Panc1 (cell line): ENCODE results near the gene TECPR2. TPM values are rescaled to one million over a fixed set of nuclear protein-coding genes. Genes with fewer than 3 reads are reported as not detected.
A peak's percentile ranks its signal among the peaks of the same experiment; 100 is the strongest.

ENCODE experiments used
- ATAC-seq: fragments of 200-7000 bp; cut with Tn5 transposase; 2 replicates; pipeline ENCODE4 v1.9.1; 2020; ENCODE audit warnings: mild to moderate bottlenecking, moderate library complexity
- BruUV-seq: library from RNA; stranded (reverse); fragments of 400-500 nt; replicated peaks from 2 replicates; lab custom pipeline; 2021; lab: Mats Ljungman, UMichigan
- CTCF ChIA-PET: fragments of 300-600 bp; sonication (Branson Sonifier 250); formaldehyde crosslinking; loops from one replicate; lab custom pipeline; 2022; ENCODE audit warnings: antibody characterized with exemption; lab: Charles Lee
- POLR2A ChIA-PET: fragments of 300-600 bp; sonication (Branson Sonifier 250); formaldehyde crosslinking; loops from one replicate; lab custom pipeline; 2022; ENCODE audit warnings: antibody characterized with exemption; lab: Charles Lee
- DNase-seq: peaks from one replicate; pipeline ENCODE4 v3.0.0-alpha.2; 2010; ENCODE audit warnings: low read depth, low spot score
- H3K27ac ChIP-seq: 2 replicates; pipeline ENCODE4 v1.5.1; 2011; ENCODE audit warnings: mild to moderate bottlenecking, low read length, inconsistent platforms
- H3K27me3 ChIP-seq: fragments of 200-500 bp; sonication (Bioruptor generic); 2 replicates; pipeline ENCODE4 v1.6.0; 2014; ENCODE audit warnings: low read length, inconsistent platforms; ENCODE audit not compliant: control insufficient read depth, insufficient read depth
- H3K36me3 ChIP-seq: fragments of 200-500 bp; sonication (Bioruptor generic); 2 replicates; pipeline ENCODE4 v1.5.1; 2014; ENCODE audit warnings: inconsistent platforms, mild to moderate bottlenecking, low read length, moderate library complexity; ENCODE audit not compliant: control insufficient read depth, insufficient read depth
- H3K4me1 ChIP-seq: 2 replicates; pipeline ENCODE4 v1.5.1; 2011; ENCODE audit warnings: inconsistent platforms, mild to moderate bottlenecking, low read length, moderate library complexity; ENCODE audit not compliant: control insufficient read depth, insufficient read depth
- H3K4me3 ChIP-seq, 2 experiments: 2 replicates each; pipeline ENCODE4 v1.5.1; 2011 to 2012; ENCODE audit warnings: low read depth in 2 of 2, low read length in 2 of 2, mild to moderate bottlenecking in 2 of 2, inconsistent platforms in 1 of 2, moderate library complexity in 1 of 2
- H3K9me3 ChIP-seq: fragments of 200-500 bp; sonication (Bioruptor generic); 2 replicates; pipeline ENCODE4 v1.5.1; 2014; ENCODE audit warnings: low read depth, mild to moderate bottlenecking, inconsistent platforms, low read length, moderate library complexity; ENCODE audit not compliant: control insufficient read depth, insufficient read depth
- CTCF ChIP-seq: fragments of 450-650 bp; IDR thresholded peaks from 2 replicates; pipeline ENCODE4 v1.5.1; 2017; ENCODE audit warnings: mild to moderate bottlenecking
- POLR2AphosphoS5 ChIP-seq: IDR thresholded peaks from 2 replicates; pipeline ENCODE4 v1.6.1; 2012; ENCODE audit warnings: mild to moderate bottlenecking, low read depth, low read length, moderate library complexity
- REST ChIP-seq, 2 experiments: IDR thresholded peaks; 2 replicates each; pipeline ENCODE4 v1.6.1; 2011 to 2012; ENCODE audit warnings: low read depth in 2 of 2, control low read depth in 1 of 2, low read length in 1 of 2, mild to moderate bottlenecking in 1 of 2, moderate library complexity in 1 of 2; ENCODE audit not compliant: insufficient read depth in 1 of 2
- SIN3A ChIP-seq: IDR thresholded peaks from 2 replicates; pipeline ENCODE4 v1.6.1; 2012; ENCODE audit warnings: low read depth, mild to moderate bottlenecking, low read length, moderate library complexity, borderline replicate concordance; ENCODE audit not compliant: insufficient read depth
- TCF7L2 ChIP-seq: IDR thresholded peaks from 2 replicates; pipeline ENCODE4 v1.6.1; 2011; ENCODE audit warnings: mild to moderate bottlenecking, low read depth, low read length, inconsistent platforms
- in situ Hi-C: cut with HindIII; loops from 2 replicates; pipeline ENCODE4 v1.10.0; 2016; ENCODE audit warnings: low sequenced_read_pairs, low pct_unique_long_range_greater_than_20kb
- intact Hi-C: fragments of 100-400 bp; cut with micrococcal nuclease; formaldehyde crosslinking; loops from one replicate; pipeline ENCODE4 v1.10.0; 2022; ENCODE audit not compliant: unreplicated experiment
- total RNA-seq: library from RNA; stranded (reverse); gene quantifications from one replicate; pipeline ENCODE4 v1.2.1, GENCODE V29; 2021; ENCODE audit not compliant: unreplicated experiment

TECPR2 gene
- total RNA-seq, 1 experiment from 2014 or later, result 15.5 TPM

- TF ChIP-seq REST (IDR thresholded peaks at IDR 0.05; ENCODE audit: insufficient read depth in 1 of 2, low read depth in 2 of 2, low read length in 1 of 2) (no peak), CTCF (no peak), POLR2AphosphoS5 (no peak), TCF7L2 (no peak), SIN3A (no peak)
- Histone ChIP-seq H3K27me3 (no peaks in the 10 kb centered on the region), H3K9me3 (no peaks in the 10 kb centered on the region), H3K4me1 (no peaks in the 10 kb centered on the region), H3K36me3 (no peaks in the 10 kb centered on the region; the same call in 1 of the 2 replicates), H3K4me3 (no peak overlapping the region), H3K27ac (no peak overlapping the region)
- ChIA-PET CTCF (no interaction called here), POLR2A (interaction anchor here (0.6 to 0.7 kb wide), 2 partner anchors 9 to 134 kb away, joined by 3 to 4 read pairs; no protein-coding TSS in a partner anchor)
- no TSS peak for BruUV-seq
- in situ Hi-C loops (no loop called here), intact Hi-C loops (no loop called here)
- no peak for ATAC-seq
- no peak for DNase-seq
Measured at GRCh38 chr14:102342238-102342637, 20.5 kb upstream of the TECPR2 start.

- POLR2A ChIA-PET, result no interaction called here
- in situ Hi-C loops, result no loop called here
Measured at GRCh38 chr14:102344084-102344483, 18.7 kb upstream of the TECPR2 start.

More at GRCh38 chr14:102344084-102344483, 18.7 kb upstream of the TECPR2 start:
- ATAC-seq (no peak), DNase-seq (no peak)
- Histone ChIP-seq H3K27ac (no peak overlapping the region), H3K27me3 (no peaks in the 10 kb centered on the region), H3K9me3 (no peaks in the 10 kb centered on the region), H3K36me3 (no peaks in the 10 kb centered on the region; the same call in 1 of the 2 replicates), H3K4me1 (no peaks in the 10 kb centered on the region), H3K4me3 (no peak overlapping the region)
- intact Hi-C loops, result no loop called here
- TSS peak; percentile 55 for BruUV-seq
- CTCF ChIA-PET, result no interaction called here
- no peak for TF ChIP-seq SIN3A
- TF ChIP-seq CTCF, result no peak
- TF ChIP-seq POLR2AphosphoS5, result no peak
- TF ChIP-seq REST (IDR thresholded peaks at IDR 0.05; ENCODE audit: insufficient read depth in 1 of 2, low read depth in 2 of 2, low read length in 1 of 2), result no peak
- no peak for TF ChIP-seq TCF7L2
